Right atrium auricular region (tissue), 2 donors: Measurements from ENCODE around the gene HNRNPC. TPM values are rescaled to one million over a fixed set of nuclear protein-coding genes. Genes with fewer than 3 reads are reported as not detected.
"Not testable (repeated sequence)": the region's sequence is repeated elsewhere in the genome, so short reads cannot be mapped to it uniquely, and the experiment has no call there.

Experiments
- DNase-seq: peaks from one replicate; pipeline ENCODE4 v3.0.0-alpha.2; 2019; ENCODE audit warnings: low spot score
- H3K27ac ChIP-seq, 2 donors: fragments of 200-600 bp; sonication (generic); 1 replicate in 1 of 2; 2 replicates in 1 of 2; pipeline ENCODE4 v1.5.1; 2016 to 2019
- H3K27me3 ChIP-seq, 2 donors: fragments of 200-600 bp; sonication (generic); one replicate each; pipeline versions ENCODE4 v1.5.1 to v1.6.0; 2017 to 2019
- H3K36me3 ChIP-seq: fragments of 200-600 bp; sonication (generic); one replicate; pipeline ENCODE4 v1.5.1; 2016
- H3K4me1 ChIP-seq, 2 donors: fragments of 200-600 bp; sonication (generic); one replicate each; pipeline versions ENCODE4 v1.5.1 to v1.6.0; 2017 to 2019
- H3K4me3 ChIP-seq, 2 donors: fragments of 200-600 bp; sonication (generic); 1 replicate in 1 of 2; 2 replicates in 1 of 2; pipeline ENCODE4 v1.5.1; 2017 to 2019; ENCODE audit warnings: mild to moderate bottlenecking in 1 of 2, moderate library complexity in 1 of 2
- H3K9me3 ChIP-seq, 2 donors: fragments of 200-600 bp; sonication (generic); one replicate each; pipeline ENCODE4 v1.5.1; 2019
- total RNA-seq, 2 donors: library from RNA; depleted of rRNA; stranded (reverse); fragments of >200 nt; gene quantifications; one replicate each; pipeline ENCODE4 v1.1.0, GENCODE V29; 2016
- TF ChIP-seq, protein P1 (sequence below), 2 donors: fragments of 200-600 bp; sonication (generic); IDR thresholded peaks; one replicate each; pipeline ENCODE4 v1.5.1; 2019; ENCODE audit warnings: antibody characterized with exemption in 2 of 2

Gene HNRNPC
- total RNA-seq, 2 donors from 2014 or later = 254 to 277 TPM

DNA sequence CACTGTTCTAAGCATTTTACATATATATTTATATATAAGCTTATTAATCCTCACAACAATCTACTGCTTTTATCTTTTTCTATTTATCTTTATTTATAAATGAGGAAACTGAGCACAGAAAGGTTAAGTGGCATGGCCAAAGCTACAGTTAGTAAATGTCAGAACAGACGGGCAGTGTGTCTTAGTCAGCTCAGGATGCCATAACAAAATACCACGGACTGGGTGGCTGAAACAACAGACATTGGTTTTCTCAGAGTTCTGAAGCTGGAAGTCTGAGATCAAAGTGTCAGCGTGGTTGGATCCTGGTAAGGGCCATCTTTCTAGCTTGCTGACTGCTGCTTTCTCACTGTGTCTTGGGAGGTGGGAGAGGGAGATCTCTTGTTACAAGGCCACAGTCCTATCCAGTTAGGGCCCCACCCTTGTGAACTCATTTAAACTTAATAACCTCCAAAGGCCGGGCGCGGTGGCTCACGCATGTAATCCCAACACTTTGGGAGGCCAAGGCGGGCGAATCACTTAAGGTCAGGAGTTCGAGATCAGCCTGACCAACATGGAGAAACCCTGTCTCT, 30.4 kb upstream of the HNRNPC start:
- no peaks in the 10 kb centered on the region for H3K36me3 ChIP-seq
- TF ChIP-seq, protein P1, sequence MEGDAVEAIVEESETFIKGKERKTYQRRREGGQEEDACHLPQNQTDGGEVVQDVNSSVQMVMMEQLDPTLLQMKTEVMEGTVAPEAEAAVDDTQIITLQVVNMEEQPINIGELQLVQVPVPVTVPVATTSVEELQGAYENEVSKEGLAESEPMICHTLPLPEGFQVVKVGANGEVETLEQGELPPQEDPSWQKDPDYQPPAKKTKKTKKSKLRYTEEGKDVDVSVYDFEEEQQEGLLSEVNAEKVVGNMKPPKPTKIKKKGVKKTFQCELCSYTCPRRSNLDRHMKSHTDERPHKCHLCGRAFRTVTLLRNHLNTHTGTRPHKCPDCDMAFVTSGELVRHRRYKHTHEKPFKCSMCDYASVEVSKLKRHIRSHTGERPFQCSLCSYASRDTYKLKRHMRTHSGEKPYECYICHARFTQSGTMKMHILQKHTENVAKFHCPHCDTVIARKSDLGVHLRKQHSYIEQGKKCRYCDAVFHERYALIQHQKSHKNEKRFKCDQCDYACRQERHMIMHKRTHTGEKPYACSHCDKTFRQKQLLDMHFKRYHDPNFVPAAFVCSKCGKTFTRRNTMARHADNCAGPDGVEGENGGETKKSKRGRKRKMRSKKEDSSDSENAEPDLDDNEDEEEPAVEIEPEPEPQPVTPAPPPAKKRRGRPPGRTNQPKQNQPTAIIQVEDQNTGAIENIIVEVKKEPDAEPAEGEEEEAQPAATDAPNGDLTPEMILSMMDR (IDR thresholded peaks at IDR 0.05) = no peak
- no peaks in the 10 kb centered on the region for H3K27me3 ChIP-seq
- H3K9me3 ChIP-seq = no peaks in the 10 kb centered on the region
- H3K4me3 ChIP-seq = no peak overlapping the region
- no peak for DNase-seq
- H3K27ac ChIP-seq = no peak overlapping the region
- peaks cover 0 to 5% of the 10 kb centered on the region in 2 donors for H3K4me1 ChIP-seq

DNA sequence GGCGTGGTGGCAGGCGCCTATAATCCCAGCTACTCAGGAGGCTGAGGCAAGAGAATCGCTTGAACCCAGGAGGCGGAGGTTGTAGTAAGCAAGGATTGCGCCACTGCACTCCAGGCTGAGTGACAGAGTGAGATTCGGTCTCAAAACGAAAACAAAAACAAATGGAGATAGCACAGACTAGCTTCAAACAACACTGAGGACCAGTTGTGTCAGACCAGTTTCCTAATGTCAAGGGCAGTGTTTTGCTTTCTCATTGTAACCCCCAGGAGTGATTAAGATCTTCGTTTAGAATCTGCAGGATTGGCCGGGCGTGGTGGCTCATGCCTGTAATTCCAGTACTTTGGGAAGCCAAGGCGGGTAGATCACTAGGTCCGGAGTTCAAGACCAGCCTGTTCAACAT, 29.1 kb upstream of the HNRNPC start:
- Histone ChIP-seq H3K27me3 (no peaks in the 10 kb centered on the region), H3K4me3 (no peak overlapping the region), H3K4me1 (peaks cover 0 to 5% of the 10 kb centered on the region in 2 donors), H3K9me3 (no peaks in the 10 kb centered on the region), H3K27ac (no peak overlapping the region), H3K36me3 (no peaks in the 10 kb centered on the region)
- no peak for DNase-seq
- TF ChIP-seq, protein P1 (IDR thresholded peaks at IDR 0.05) = no peak

DNA sequence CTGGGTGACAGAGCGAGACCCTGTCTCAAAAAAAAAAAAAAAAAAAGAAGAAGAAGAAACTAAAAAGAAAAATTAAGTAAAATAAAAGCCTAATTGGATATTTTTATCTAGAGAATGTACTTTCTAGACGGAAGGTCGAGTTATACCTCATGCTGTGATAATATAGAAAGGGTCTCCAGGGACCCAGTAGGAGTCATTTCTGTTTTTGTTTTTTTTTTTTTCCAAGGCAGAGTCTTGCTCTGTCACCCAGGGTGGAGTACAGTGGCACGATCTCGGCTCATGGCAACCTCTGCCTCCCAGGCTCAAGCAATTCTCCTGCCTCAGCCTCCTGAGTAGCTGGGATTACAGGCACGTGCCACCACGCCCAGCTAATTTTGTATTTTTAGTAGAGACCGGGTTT, 24.8 kb upstream of the HNRNPC start:
- H3K27me3 ChIP-seq, DNase-seq, H3K36me3 ChIP-seq, H3K4me3 ChIP-seq, H3K4me1 ChIP-seq, H3K27ac ChIP-seq, H3K9me3 ChIP-seq: not testable (repeated sequence)

DNA sequence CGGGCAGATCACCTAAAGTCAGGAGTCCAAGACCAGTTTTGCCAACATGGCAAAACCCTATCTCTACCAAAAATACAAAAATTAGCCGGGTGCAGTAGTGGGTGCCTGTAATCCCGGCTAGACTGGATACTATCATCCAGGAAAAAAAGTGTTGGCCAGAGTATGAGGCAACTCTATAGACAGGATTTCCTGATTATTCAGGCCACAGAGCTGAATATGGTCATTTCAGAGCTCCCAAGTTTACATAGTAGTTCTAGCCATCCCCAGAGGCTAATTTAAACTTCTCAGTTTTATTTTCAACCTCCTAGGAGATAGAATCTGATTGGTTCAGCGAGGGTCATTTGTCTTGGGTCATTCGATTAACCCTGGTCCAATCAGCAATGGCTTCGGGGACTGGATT, 17.9 kb upstream of the HNRNPC start:
- no peaks in the 10 kb centered on the region for H3K9me3 ChIP-seq
- H3K36me3 ChIP-seq = no peaks in the 10 kb centered on the region
- H3K4me1 ChIP-seq = no peaks in the 10 kb centered on the region
- no peak for DNase-seq
- TF ChIP-seq, protein P1 (IDR thresholded peaks at IDR 0.05) = no peak
- no peak overlapping the region for H3K4me3 ChIP-seq
- H3K27ac ChIP-seq = no peak overlapping the region
- H3K27me3 ChIP-seq = no peaks in the 10 kb centered on the region

DNA sequence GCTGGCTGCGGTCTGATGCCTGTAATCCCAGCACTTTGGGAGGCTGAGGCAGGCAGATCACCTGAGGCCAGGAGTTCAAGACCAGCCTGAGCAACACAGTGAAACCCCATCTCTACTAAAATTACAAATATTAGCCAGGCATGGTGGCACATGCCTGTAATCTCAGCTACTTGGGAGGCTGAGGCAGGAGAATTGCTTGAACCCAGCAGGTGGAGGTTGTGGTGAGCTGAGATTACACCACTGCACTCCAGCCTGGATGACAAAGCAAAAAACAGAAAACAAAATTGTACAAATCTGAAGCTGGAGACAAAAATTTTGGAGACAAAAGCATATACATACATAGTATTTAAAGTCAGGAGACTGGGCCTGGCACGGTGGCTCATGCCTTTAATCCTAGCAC, 17.3 kb upstream of the HNRNPC start:
- DNase-seq, H3K27ac ChIP-seq, H3K4me1 ChIP-seq, H3K9me3 ChIP-seq, H3K27me3 ChIP-seq, H3K36me3 ChIP-seq, H3K4me3 ChIP-seq: not testable (repeated sequence)

DNA sequence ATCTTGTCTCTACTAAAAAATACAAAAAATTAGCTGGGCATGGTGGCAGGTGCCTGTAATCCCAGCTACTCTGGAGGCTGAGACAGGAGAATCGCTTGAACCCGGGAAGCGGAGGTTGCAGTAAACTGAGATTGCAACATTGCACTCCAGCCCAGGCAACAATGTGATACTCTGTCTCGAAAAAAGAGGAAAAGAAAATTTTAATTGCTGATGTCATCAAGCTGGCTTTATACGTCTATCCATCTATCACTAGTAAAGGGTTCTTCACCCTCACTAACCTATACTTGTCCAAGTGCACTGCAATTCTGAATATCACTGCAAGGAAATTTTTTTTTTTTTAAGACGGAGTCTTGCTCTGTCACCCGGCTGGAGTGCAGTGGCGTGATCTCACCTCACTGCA, 12.7 kb upstream of the HNRNPC start:
- H3K9me3 ChIP-seq, H3K4me3 ChIP-seq, H3K36me3 ChIP-seq, H3K27me3 ChIP-seq, DNase-seq, H3K27ac ChIP-seq, H3K4me1 ChIP-seq: not testable (repeated sequence)

DNA sequence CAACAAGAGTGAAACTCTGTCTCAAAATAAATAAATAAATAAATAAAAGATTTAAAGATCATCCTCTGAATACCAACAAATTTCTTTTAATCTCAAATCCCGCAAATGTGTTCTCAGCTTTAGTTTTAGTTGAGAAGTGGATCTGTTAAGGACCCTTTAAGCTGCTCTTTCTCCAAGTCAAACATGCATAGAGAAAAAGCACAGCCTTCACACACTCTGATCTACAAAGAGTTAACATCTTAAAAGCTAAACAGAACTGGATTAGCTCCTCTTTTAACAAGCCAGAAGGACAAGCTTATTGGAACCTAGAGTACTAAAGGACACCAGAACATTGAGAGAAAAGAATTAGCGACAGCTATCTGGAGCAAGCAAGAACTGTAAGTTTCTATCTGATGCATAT, 10.5 kb upstream of the HNRNPC start, which contains the start of gene RPGRIP1:
Gene RPGRIP1, plus strand, starts transcription at position 301 of the 400 bp plus-strand sequence. CDS start 7,894 bp downstream, outside the sequence.
- TF ChIP-seq, protein P1 (IDR thresholded peaks at IDR 0.05) = no peak
- Histone ChIP-seq H3K27ac (no peak within 1 kb of the TSS), H3K27me3 (no peaks in the 10 kb centered on the region), H3K9me3 (no peaks in the 10 kb centered on the region), H3K36me3 (no peaks in the 10 kb centered on the region), H3K4me3 (no peak within 1 kb of the TSS), H3K4me1 (no peaks in the 10 kb centered on the region)
- no peak for DNase-seq
